HG02840 (cell line): ENCODE measurements around the gene INHBE.
"Not testable (repeated sequence)": the region's sequence is repeated elsewhere in the genome, so short reads cannot be mapped to it uniquely, and the experiment has no call there.

ENCODE experiments used
- ATAC-seq: cut with Tn5 transposase; IDR thresholded peaks from one replicate; pipeline ENCODE4 v1.9.1; 2021; ENCODE audit warnings: mild to moderate bottlenecking, moderate library complexity, moderate number of reproducible peaks; ENCODE audit not compliant: unreplicated experiment, low FRiP score

The INHBE gene

DNA sequence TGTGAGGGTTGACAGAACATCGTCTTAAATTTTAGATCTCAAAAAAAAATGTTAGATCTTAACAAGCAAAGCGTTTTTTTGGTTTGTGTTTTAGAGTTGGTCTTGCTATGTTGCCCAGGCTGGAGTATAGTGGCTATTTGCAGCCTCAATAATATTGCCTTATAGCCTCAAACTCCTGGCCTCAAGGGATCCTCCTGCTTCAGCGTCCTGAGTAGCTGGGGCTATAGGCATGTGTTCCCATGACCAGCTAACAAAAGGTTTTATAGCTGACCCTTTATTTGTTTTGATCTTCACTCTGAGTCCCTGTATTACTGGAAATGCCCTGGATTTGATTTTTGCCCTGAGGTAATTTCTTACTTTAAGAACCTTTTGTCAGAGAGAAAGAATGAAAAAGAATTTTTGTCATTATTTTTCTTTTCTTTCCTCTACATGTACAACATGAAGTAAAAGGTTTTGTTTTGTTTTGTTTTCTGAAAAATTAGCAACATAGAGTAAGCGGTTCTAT is 15.3 kb upstream of the INHBE start:
- ATAC-seq = no peak

- not testable (repeated sequence) for ATAC-seq
Measured at GRCh38 chr12:57441393-57441792, 13.7 kb upstream of the INHBE start.

- no peak for ATAC-seq
Measured at GRCh38 chr12:57441846-57442427, 13.2 kb upstream of the INHBE start.

- ATAC-seq = not testable (repeated sequence)
Measured at GRCh38 chr12:57444337-57444736, 10.8 kb upstream of the INHBE start.

- ATAC-seq = no peak
Measured at GRCh38 chr12:57444744-57445143, 10.4 kb upstream of the INHBE start.

DNA sequence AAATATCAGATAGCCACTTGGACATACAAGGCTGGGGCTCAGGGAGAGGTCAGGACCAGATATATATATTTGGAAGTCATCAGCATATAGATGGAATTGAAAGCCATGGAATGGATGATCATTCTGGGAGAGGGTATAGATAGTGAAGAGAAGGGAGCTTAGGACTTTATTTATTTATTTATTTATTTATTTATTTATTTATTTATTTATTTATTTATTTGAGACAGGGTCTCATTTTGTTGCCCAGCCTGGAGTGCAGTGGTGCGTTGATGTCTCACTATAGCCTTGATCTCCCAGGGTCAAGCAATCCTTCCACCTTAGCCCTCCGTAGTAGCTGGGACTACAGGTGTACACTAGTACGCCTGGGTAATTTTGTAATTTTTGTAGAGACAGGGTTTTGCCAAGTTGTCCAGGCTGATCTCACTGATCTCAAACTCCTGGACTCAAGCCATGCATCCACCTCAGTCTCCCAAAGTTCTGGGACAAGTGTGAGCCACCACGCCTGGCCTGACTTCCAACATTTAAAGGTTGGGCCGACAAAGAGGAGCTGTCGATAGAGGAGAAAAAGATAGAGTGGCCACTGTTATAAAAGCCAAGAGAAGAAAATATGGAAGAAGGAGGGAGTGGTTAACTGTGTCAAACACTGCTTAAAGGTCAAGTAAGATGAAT is 8.7 kb upstream of the INHBE start:
- no peak for ATAC-seq

DNA sequence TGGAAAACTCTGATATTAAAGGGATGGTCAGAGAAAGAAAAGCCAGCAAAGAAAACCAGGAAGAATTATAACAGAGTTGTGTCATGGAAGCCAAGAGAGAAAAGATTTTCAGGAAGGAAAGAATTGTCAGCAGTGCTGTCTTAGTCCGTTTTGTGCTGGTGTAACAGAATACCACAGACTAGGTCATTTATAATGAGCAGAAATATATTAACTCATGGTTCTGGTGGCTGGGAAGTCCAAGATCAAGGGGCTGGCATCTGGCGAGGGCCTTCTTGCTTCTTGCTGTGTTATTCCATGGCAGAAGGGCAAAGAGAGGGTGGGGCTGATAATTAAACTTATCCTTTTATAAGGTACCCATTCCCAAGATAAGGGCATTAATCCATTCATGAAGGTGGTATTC is 6.4 kb upstream of the INHBE start:
- ATAC-seq = no peak

DNA sequence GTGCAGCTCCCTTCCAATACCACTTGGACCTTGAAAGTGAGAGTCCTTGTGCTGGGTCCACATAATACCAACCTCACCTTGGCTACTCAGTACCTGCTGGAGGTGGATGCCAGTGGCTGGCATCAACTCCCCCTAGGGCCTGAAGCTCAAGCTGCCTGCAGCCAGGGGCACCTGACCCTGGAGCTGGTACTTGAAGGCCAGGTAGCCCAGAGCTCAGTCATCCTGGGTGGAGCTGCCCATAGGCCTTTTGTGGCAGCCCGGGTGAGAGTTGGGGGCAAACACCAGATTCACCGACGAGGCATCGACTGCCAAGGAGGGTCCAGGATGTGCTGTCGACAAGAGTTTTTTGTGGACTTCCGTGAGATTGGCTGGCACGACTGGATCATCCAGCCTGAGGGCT is 5.7 kb upstream of the INHBE start:
- no peak for ATAC-seq

- ATAC-seq = no peak
Measured at GRCh38 chr12:57450057-57450456, 5.0 kb upstream of the INHBE start.

DNA sequence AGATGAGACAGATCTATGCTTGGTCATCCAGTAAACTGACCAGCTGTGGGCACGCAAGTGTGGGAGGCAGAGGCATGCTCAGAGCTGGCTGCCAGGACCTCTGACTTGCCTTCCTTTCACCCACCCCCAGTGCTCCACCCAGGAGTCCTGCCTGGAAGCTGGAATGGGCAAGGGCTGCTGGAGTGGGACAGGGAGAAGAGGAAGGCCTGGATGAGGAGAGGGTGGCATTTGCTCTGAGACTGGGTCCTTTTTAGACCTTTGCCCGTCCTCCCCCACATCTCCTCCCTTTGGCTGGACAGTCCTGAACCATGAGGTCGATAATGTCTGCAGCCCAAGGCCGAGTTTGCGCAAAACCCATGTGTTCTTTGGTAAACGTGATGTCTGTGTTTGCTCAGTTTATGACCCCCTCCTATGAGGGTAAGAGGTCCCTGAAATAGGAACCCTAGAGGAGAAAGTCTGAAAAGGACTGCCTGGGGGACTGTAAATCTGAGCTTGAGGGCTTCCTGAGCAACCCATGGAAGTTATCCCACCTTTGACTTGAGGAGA is 3.8 kb upstream of the INHBE start:
- no peak for ATAC-seq

GRCh38 chr12:57452181-57452936 is 2.7 kb upstream of the INHBE start:
- no peak for ATAC-seq

- no peak for ATAC-seq
Measured at GRCh38 chr12:57452937-57453509, 2.1 kb upstream of the INHBE start.

- ATAC-seq = no peak
Measured at GRCh38 chr12:57454213-57454565, 918 bp upstream of the INHBE start.

DNA sequence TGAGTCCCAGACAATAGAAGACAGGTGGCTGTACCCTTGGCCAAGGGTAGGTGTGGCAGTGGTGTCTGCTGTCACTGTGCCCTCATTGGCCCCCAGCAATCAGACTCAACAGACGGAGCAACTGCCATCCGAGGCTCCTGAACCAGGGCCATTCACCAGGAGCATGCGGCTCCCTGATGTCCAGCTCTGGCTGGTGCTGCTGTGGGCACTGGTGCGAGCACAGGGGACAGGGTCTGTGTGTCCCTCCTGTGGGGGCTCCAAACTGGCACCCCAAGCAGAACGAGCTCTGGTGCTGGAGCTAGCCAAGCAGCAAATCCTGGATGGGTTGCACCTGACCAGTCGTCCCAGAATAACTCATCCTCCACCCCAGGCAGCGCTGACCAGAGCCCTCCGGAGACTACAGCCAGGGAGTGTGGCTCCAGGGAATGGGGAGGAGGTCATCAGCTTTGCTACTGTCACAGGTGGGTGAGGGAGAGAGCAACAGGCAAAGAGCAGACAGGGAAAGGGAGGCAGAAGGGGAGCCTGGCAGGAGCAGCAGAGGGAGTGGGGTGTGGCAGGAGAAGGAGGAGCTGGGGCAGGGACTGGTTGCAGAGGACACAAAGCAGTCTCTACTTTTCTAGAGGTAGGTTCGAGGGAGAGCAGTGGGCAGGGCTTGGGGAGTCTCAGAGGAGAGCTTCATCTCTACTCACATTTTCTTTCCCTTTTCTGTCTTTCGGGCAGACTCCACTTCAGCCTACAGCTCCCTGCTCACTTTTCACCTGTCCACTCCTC is 452 bp downstream of the INHBE start:
- ATAC-seq = no peak

DNA sequence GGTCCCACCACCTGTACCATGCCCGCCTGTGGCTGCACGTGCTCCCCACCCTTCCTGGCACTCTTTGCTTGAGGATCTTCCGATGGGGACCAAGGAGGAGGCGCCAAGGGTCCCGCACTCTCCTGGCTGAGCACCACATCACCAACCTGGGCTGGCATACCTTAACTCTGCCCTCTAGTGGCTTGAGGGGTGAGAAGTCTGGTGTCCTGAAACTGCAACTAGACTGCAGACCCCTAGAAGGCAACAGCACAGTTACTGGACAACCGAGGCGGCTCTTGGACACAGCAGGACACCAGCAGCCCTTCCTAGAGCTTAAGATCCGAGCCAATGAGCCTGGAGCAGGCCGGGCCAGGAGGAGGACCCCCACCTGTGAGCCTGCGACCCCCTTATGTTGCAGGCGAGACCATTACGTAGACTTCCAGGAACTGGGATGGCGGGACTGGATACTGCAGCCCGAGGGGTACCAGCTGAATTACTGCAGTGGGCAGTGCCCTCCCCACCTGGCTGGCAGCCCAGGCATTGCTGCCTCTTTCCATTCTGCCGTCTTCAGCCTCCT is 1.1 kb downstream of the INHBE start:
- ATAC-seq = no peak

DNA sequence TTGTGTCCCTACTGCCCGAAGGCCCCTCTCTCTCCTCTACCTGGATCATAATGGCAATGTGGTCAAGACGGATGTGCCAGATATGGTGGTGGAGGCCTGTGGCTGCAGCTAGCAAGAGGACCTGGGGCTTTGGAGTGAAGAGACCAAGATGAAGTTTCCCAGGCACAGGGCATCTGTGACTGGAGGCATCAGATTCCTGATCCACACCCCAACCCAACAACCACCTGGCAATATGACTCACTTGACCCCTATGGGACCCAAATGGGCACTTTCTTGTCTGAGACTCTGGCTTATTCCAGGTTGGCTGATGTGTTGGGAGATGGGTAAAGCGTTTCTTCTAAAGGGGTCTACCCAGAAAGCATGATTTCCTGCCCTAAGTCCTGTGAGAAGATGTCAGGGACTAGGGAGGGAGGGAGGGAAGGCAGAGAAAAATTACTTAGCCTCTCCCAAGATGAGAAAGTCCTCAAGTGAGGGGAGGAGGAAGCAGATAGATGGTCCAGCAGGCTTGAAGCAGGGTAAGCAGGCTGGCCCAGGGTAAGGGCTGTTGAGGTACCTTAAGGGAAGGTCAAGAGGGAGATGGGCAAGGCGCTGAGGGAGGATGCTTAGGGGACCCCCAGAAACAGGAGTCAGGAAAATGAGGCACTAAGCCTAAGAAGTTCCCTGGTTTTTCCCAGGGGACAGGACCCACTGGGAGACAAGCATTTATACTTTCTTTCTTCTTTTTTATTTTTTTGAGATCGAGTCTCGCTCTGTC is 1.8 kb downstream of the INHBE start:
- ATAC-seq = no peak

- no peak for ATAC-seq
Measured at GRCh38 chr12:57458665-57459054, 3.6 kb downstream of the INHBE start.

DNA sequence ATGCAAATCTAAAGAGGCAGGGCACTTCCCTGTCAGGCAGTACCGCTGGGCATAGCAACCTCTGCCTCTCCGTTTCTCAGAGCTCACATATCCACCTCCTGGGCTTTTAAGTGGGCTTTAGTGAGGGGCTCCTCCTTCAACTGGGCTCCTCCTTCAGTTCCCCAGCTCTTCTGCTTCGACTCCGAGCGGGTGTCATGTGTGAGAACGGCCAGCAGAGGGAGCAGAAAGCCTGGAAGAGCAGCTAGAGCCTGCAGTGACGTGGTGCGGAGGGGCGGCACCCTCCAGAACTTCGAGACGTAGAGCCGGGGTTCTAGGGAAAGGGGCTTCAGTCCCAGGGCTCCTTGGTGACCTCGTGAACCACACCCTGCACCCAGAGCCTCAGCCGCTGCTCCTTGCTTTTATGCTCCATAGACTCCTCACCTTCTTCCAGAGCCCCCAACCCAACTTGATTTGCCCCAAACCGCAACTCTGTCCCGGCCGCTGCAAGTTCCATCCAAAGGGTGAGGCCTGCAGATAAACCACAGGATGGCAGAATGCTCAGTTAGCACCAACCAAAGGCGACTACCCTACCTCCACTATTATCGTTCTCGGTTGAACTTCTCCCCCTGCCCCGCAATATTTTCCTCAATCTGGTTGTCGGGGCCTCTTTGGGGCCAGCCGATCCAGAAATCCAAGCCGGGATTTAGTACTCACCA is 4.1 kb downstream of the INHBE start:
- peak; percentile 44 for ATAC-seq
